Measurements from ENCODE around the gene KLC3.
A peak's percentile ranks its signal among the peaks of the same experiment; 100 is the strongest.

Gene KLC3

GRCh38 chr19:45385392-45386221, 45.1 kb downstream of the KLC3 start:
- no peak for DNase-seq (ENCODE audit: low read depth)
- no peak for TF ChIP-seq CTCF (conservative IDR thresholded peaks at IDR 0.05; ENCODE audit: low read depth, low read length)
- peak overlapping the region; percentile 22 for H3K4me3 ChIP-seq (ENCODE audit: low read depth, low read length)

- TF ChIP-seq CTCF (conservative IDR thresholded peaks at IDR 0.05; ENCODE audit: low read depth, low read length): no peak
- no peak overlapping the region for H3K4me3 ChIP-seq (ENCODE audit: low read depth, low read length)
- DNase-seq (ENCODE audit: low read depth): peak; percentile 44
These were observed 50.8 kb downstream of the KLC3 start for GRCh38 chr19:45391346-45391745.

- no peak for TF ChIP-seq CTCF (conservative IDR thresholded peaks at IDR 0.05; ENCODE audit: low read depth, low read length)
- no peak for DNase-seq (ENCODE audit: low read depth)
- no peak overlapping the region for H3K4me3 ChIP-seq (ENCODE audit: low read depth, low read length)
These were observed 51.5 kb downstream of the KLC3 start for GRCh38 chr19:45391871-45392665.

- no peak for DNase-seq (ENCODE audit: low read depth)
- peak; percentile 8 for TF ChIP-seq CTCF (conservative IDR thresholded peaks at IDR 0.05; ENCODE audit: low read depth, low read length)
These were observed 55.5 kb downstream of the KLC3 start for GRCh38 chr19:45395821-45396617.

GRCh38 chr19:45400192-45400591, 59.6 kb downstream of the KLC3 start:
- no peak for TF ChIP-seq CTCF (conservative IDR thresholded peaks at IDR 0.05; ENCODE audit: low read depth, low read length)
- H3K4me3 ChIP-seq (ENCODE audit: low read depth, low read length): no peak overlapping the region
- DNase-seq (ENCODE audit: low read depth): no peak

More at GRCh38 chr19:45395821-45396617, 55.5 kb downstream of the KLC3 start:
- no peak overlapping the region for H3K4me3 ChIP-seq (ENCODE audit: low read depth, low read length)
